H1 (cell line): ENCODE results near the gene FHIT. TPM values are rescaled to one million over a fixed set of nuclear protein-coding genes. Genes with fewer than 3 reads are reported as not detected.

Source experiments
- CTCF ChIA-PET: fragments of 300-600 bp; sonication (Branson Sonifier 250); formaldehyde crosslinking; loops from one replicate; lab custom pipeline; 2021; ENCODE audit not compliant: partially characterized antibody; lab: Charles Lee
- POLR2A ChIA-PET: fragments of 300-600 bp; sonication (Branson Sonifier 250); formaldehyde crosslinking; loops from one replicate; lab custom pipeline; 2021; ENCODE audit warnings: inconsistent platforms; ENCODE audit not compliant: partially characterized antibody; lab: Charles Lee
- DNase-seq, 2 experiments: peaks; one replicate each; pipeline versions ENCODE4 v3.0.0 to v3.0.0-alpha.2; 2010 to 2022; ENCODE audit warnings: low spot score in 2 of 2, low read depth in 1 of 2, mixed read lengths in 1 of 2
- FAIRE-seq: peaks from 2 replicates; lab custom pipeline; 2011; peaks lifted over from hg19 to GRCh38; lab: Jason Lieb, UNC
- H2AFZ ChIP-seq: 2 replicates; pipeline ENCODE4 v1.8.1; 2012; ENCODE audit warnings: low read length, inconsistent platforms
- H2AK5ac ChIP-seq: 2 replicates; pipeline ENCODE4 v1.6.1; 2013; ENCODE audit warnings: low read depth, low read length
- H2BK120ac ChIP-seq: replicated peaks from 2 replicates; pipeline ENCODE3; 2013; ENCODE audit warnings: low read depth, low read length, inconsistent platforms
- H2BK12ac ChIP-seq: 2 replicates; pipeline ENCODE4 v1.6.1; 2013; ENCODE audit warnings: low read depth, low read length
- H2BK15ac ChIP-seq: 2 replicates; pipeline ENCODE4 v1.6.1; 2013; ENCODE audit warnings: low read length
- H2BK20ac ChIP-seq: 2 replicates; pipeline ENCODE4 v1.6.1; 2013; ENCODE audit warnings: low read length
- H2BK5ac ChIP-seq: 2 replicates; pipeline ENCODE4 v1.6.1; 2013; ENCODE audit warnings: low read depth, low read length
- H3K14ac ChIP-seq: 2 replicates; pipeline ENCODE4 v1.6.1; 2013; ENCODE audit warnings: inconsistent platforms; ENCODE audit not compliant: insufficient read length
- H3K18ac ChIP-seq: 2 replicates; pipeline ENCODE4 v1.6.1; 2013; ENCODE audit warnings: low read length; ENCODE audit errors: extremely low read depth
- H3K23ac ChIP-seq: 2 replicates; pipeline ENCODE4 v1.6.1; 2013; ENCODE audit warnings: inconsistent platforms; ENCODE audit not compliant: insufficient read length
- H3K23me2 ChIP-seq: 2 replicates; pipeline ENCODE4 v1.6.1; 2013; ENCODE audit warnings: low read depth, low read length
- H3K27ac ChIP-seq: 2 replicates; pipeline ENCODE4 v1.6.1; 2011; ENCODE audit warnings: low read depth, low read length, inconsistent platforms
- H3K27me3 ChIP-seq, 4 experiments: replicated peaks in 1 of 4; 1 replicate in 1 of 4; 2 replicates in 3 of 4; pipeline versions ENCODE4 v1.6.1 to v1.8.1; 2011 to 2013; ENCODE audit warnings: low read length in 3 of 4, mild to moderate bottlenecking in 3 of 4, inconsistent platforms in 2 of 4, mixed read lengths in 2 of 4, moderate library complexity in 1 of 4; ENCODE audit not compliant: control insufficient read depth in 3 of 4, insufficient read depth in 3 of 4; ENCODE audit errors: extremely low read depth in 1 of 4
- H3K36me3 ChIP-seq, 4 experiments: 2 replicates each; pipeline versions ENCODE4 v1.6.1 to v1.8.1; 2011 to 2013; ENCODE audit warnings: mild to moderate bottlenecking in 4 of 4, low read length in 3 of 4, moderate library complexity in 2 of 4, control low read depth in 1 of 4, inconsistent platforms in 1 of 4; ENCODE audit not compliant: insufficient read depth in 4 of 4, control insufficient read depth in 2 of 4
- H3K4ac ChIP-seq: replicated peaks from 2 replicates; pipeline ENCODE3; 2013; ENCODE audit warnings: low read length, low read depth, mixed read lengths, inconsistent platforms; ENCODE audit not compliant: insufficient read length
- H3K4me1 ChIP-seq, 4 experiments: replicated peaks in 1 of 4; 1 replicate in 1 of 4; 2 replicates in 3 of 4; pipeline versions ENCODE4 v1.6.1 to v1.8.1; 2011 to 2013; ENCODE audit warnings: low read length in 3 of 4, inconsistent platforms in 2 of 4, mixed read lengths in 1 of 4; ENCODE audit not compliant: insufficient read depth in 4 of 4, control insufficient read depth in 3 of 4
- H3K4me2 ChIP-seq, 2 experiments: 2 replicates each; pipeline versions ENCODE4 v1.6.1 to v1.8.1; 2011 to 2013; ENCODE audit warnings: low read depth in 2 of 2, low read length in 2 of 2, control low read depth in 1 of 2, inconsistent platforms in 1 of 2, mild to moderate bottlenecking in 1 of 2; ENCODE audit not compliant: insufficient read depth in 1 of 2
- H3K4me3 ChIP-seq, 4 experiments: fragments of 200-600, 300-600 bp in 1 of 4; sonication (generic), shearing (Covaris generic), sonication (Bioruptor Twin) in 1 of 4; 2 replicates each; pipeline versions ENCODE4 v1.5.1 to v1.8.1; 2011 to 2016; ENCODE audit warnings: low read length in 4 of 4, low read depth in 3 of 4, control low read depth in 2 of 4, inconsistent platforms in 2 of 4, mild to moderate bottlenecking in 2 of 4, mixed read lengths in 1 of 4, moderate library complexity in 1 of 4; ENCODE audit not compliant: insufficient read depth in 2 of 4; ENCODE audit errors: extremely low read depth in 1 of 4
- H3K56ac ChIP-seq: replicated peaks from 2 replicates; pipeline ENCODE3; 2013; ENCODE audit warnings: low read depth, mild to moderate bottlenecking, mixed read lengths, low read length, inconsistent platforms; ENCODE audit not compliant: insufficient read length
- H3K79me1 ChIP-seq: 2 replicates; pipeline ENCODE4 v1.6.1; 2013; ENCODE audit warnings: low read depth, low read length, control low read depth
- H3K79me2 ChIP-seq, 2 experiments: 2 replicates each; pipeline versions ENCODE4 v1.6.1 to v1.8.1; 2012 to 2013; ENCODE audit warnings: low read length in 2 of 2, mild to moderate bottlenecking in 2 of 2, inconsistent platforms in 1 of 2; ENCODE audit not compliant: insufficient read depth in 2 of 2, control insufficient read depth in 1 of 2
- H3K9ac ChIP-seq, 4 experiments: replicated peaks in 1 of 4; 1 replicate in 1 of 4; 2 replicates in 3 of 4; pipeline versions ENCODE4 v1.6.1 to v1.8.1; 2011 to 2013; ENCODE audit warnings: low read depth in 3 of 4, low read length in 3 of 4, control low read depth in 2 of 4, mild to moderate bottlenecking in 2 of 4, moderate library complexity in 2 of 4, inconsistent platforms in 1 of 4; ENCODE audit errors: extremely low read depth in 1 of 4
- H3K9me3 ChIP-seq, 2 experiments: 2 replicates each; pipeline versions ENCODE4 v1.6.1 to v1.8.1; 2012 to 2013; ENCODE audit warnings: mild to moderate bottlenecking in 2 of 2, moderate library complexity in 2 of 2, control low read depth in 1 of 2, inconsistent platforms in 1 of 2, low read depth in 1 of 2, low read length in 1 of 2, mixed read lengths in 1 of 2; ENCODE audit not compliant: insufficient read depth in 2 of 2
- H4K20me1 ChIP-seq, 2 experiments: replicated peaks in 1 of 2; 2 replicates each; pipeline versions ENCODE3 to v1.8.1; 2011 to 2013; ENCODE audit warnings: inconsistent platforms in 2 of 2, low read length in 2 of 2, mild to moderate bottlenecking in 1 of 2; ENCODE audit not compliant: insufficient read depth in 2 of 2, control insufficient read depth in 1 of 2
- H4K5ac ChIP-seq: 2 replicates; pipeline ENCODE4 v1.6.1; 2013; ENCODE audit warnings: low read length, low read depth, mixed read lengths, inconsistent platforms; ENCODE audit not compliant: insufficient read length
- H4K8ac ChIP-seq: 2 replicates; pipeline ENCODE4 v1.8.0; 2013; ENCODE audit warnings: mild to moderate bottlenecking, moderate library complexity, low read length, inconsistent platforms; ENCODE audit not compliant: insufficient read depth; ENCODE audit errors: extremely low read depth
- H4K91ac ChIP-seq: replicated peaks from 2 replicates; pipeline ENCODE3; 2013; ENCODE audit warnings: low read length, mixed read lengths, inconsistent platforms; ENCODE audit not compliant: insufficient read length
- BCL11A ChIP-seq, 2 experiments: IDR thresholded peaks; one replicate each; pipeline ENCODE4 v1.6.1; 2011; ENCODE audit warnings: low read depth in 2 of 2, low read length in 2 of 2, mild to moderate bottlenecking in 2 of 2
- BRCA1 ChIP-seq: IDR thresholded peaks from 2 replicates; pipeline ENCODE4 v1.6.1; 2012; ENCODE audit warnings: low read depth, low read length, improper control_type of control experiment
- CHD2 ChIP-seq: IDR thresholded peaks from 2 replicates; pipeline ENCODE4 v1.6.1; 2012; ENCODE audit warnings: low read length, improper control_type of control experiment
- JUN ChIP-seq: IDR thresholded peaks from 2 replicates; pipeline ENCODE4 v1.6.1; 2011; ENCODE audit warnings: low read depth, mild to moderate bottlenecking, improper control_type of control experiment, low read length
- MAX ChIP-seq: IDR thresholded peaks from 2 replicates; pipeline ENCODE4 v1.6.1; 2012; ENCODE audit warnings: inconsistent platforms
- NRF1 ChIP-seq: IDR thresholded peaks from 2 replicates; pipeline ENCODE4 v1.6.1; 2011; ENCODE audit warnings: mild to moderate bottlenecking, low read depth, low read length, improper control_type of control experiment
- POLR2A ChIP-seq, 2 experiments: IDR thresholded peaks; 1 replicate in 1 of 2; 2 replicates in 1 of 2; pipeline ENCODE4 v1.6.1; 2011; ENCODE audit warnings: low read depth in 2 of 2, low read length in 2 of 2, mild to moderate bottlenecking in 2 of 2; ENCODE audit errors: control extremely low read depth in 1 of 2
- RFX5 ChIP-seq: IDR thresholded peaks from 2 replicates; pipeline ENCODE4 v1.6.1; 2011; ENCODE audit warnings: low read depth, low read length, improper control_type of control experiment, borderline replicate concordance
- SAP30 ChIP-seq: fragments of 300-600 bp; sonication (generic); IDR thresholded peaks from 2 replicates; pipeline ENCODE4 v1.7.1; 2012; ENCODE audit warnings: low read length, moderate library complexity, mild to moderate bottlenecking, inconsistent platforms; ENCODE audit not compliant: insufficient read depth, insufficient replicate concordance
- SIRT6 ChIP-seq: IDR thresholded peaks from one replicate; pipeline ENCODE4 v1.7.1; 2012; ENCODE audit warnings: low read length, inconsistent platforms
- SP1 ChIP-seq: IDR thresholded peaks from 2 replicates; pipeline ENCODE4 v1.6.1; 2011; ENCODE audit warnings: low read depth, low read length
- SP4 ChIP-seq: IDR thresholded peaks from 2 replicates; pipeline ENCODE4 v1.6.1; 2012; ENCODE audit warnings: low read length, inconsistent platforms
- TEAD4 ChIP-seq: IDR thresholded peaks from 2 replicates; pipeline ENCODE4 v1.6.1; 2012; ENCODE audit warnings: low read depth, low read length, inconsistent platforms, mixed read lengths
- YY1 ChIP-seq: IDR thresholded peaks from 2 replicates; pipeline ENCODE4 v1.6.1; 2011; ENCODE audit warnings: low read depth, mild to moderate bottlenecking, low read length
- ZNF274 ChIP-seq: IDR thresholded peaks from 2 replicates; pipeline ENCODE4 v1.7.0; 2012; ENCODE audit warnings: low read length, borderline replicate concordance; ENCODE audit errors: extremely low read depth
- WGBS, 2 experiments: shearing (Covaris generic) in 1 of 2; methylation state at CpG; one replicate each; pipeline versions ENCODE4 v1.1.6 to v1.1.7; 2013 to 2015; ENCODE audit warnings: low lambda C conversion rate in 2 of 2, mixed read lengths in 2 of 2, inconsistent platforms in 1 of 2, low coverage in 1 of 2, missing lambda C conversion rate in 1 of 2; ENCODE audit not compliant: insufficient replicate concordance in 2 of 2, insufficient coverage in 1 of 2, insufficient read length in 1 of 2; ENCODE audit errors: extremely low coverage in 1 of 2, missing lambda C conversion rate in 1 of 2; 5-methylcytosine and 5-hydroxymethylcytosine counted together
- polyA plus RNA-seq, 7 experiments: library from polyadenylated mRNA; depleted of rRNA in 3 of 7; stranded (reverse) in 5 of 7; unstranded in 2 of 7; fragments of >200 nt in 5 of 7; fragments of 200-250 nt in 2 of 7; gene quantifications; 1 replicate in 5 of 7; 2 replicates in 1 of 7; 4 replicates in 1 of 7; pipeline versions ENCODE4 v1.2.1 to v1.2.3, GENCODE V29; 2011 to 2013; ENCODE audit warnings: missing spikeins in 2 of 7, mixed read lengths in 2 of 7
- total RNA-seq: library from RNA; stranded (reverse); fragmentation: NEBNext Ultra II Directional; extraction: Animal tissue kit (Norgen Biotek cat#: 25700); gene quantifications from 2 replicates; pipeline ENCODE4 v1.2.1, GENCODE V29; 2021

The FHIT gene
- total and polyA plus RNA-seq, 2 of the 8 experiments (the other 6 are each of a cell fraction or from before 2014, with no cell fraction given) = 1.2 to 3.2 TPM

- WGBS, 2 experiments = 95% methylated on average over 3 of the region's 3 CpGs; no CpG with 5 or more reads in 1 of the 2 experiments
- no peak for DNase-seq
- H2AK5ac ChIP-seq = no peak overlapping the region
- TF ChIP-seq SIRT6 = no peak
- no peak for TF ChIP-seq ZNF274
- no peak for TF ChIP-seq NRF1
- TF ChIP-seq RFX5 = no peak
- no peak for TF ChIP-seq POLR2A (IDR thresholded peaks at IDR 0.05; ENCODE audit: control extremely low read depth in 1 of 2, low read depth in 2 of 2, low read length in 2 of 2)
- TF ChIP-seq SP1 = no peak
- no peak for TF ChIP-seq YY1
- no peak for TF ChIP-seq JUN
- TF ChIP-seq TEAD4 = no peak
- no peak for TF ChIP-seq SAP30
- no peak for TF ChIP-seq SP4
- TF ChIP-seq MAX = no peak
- no peak for TF ChIP-seq BRCA1
- TF ChIP-seq BCL11A (IDR thresholded peaks at IDR 0.05; ENCODE audit: low read depth in 2 of 2, low read length in 2 of 2) = no peak
- TF ChIP-seq CHD2 = no peak
- TF ChIP-seq, all 59 proteins: peak for 0
- CTCF ChIA-PET = interaction anchor here (2.7 kb wide), 1 partner anchor 10 kb away, joined by 22 read pairs; no protein-coding TSS in a partner anchor
- Histone ChIP-seq H3K23me2 (no peaks in the 10 kb centered on the region), H3K14ac (no peak overlapping the region), H3K4me1 (no peaks in the 10 kb centered on the region), H3K27ac (no peak overlapping the region), H3K4me2 (no peak overlapping the region), H3K4me3 (no peak overlapping the region), H3K18ac (no peak overlapping the region), H4K20me1 (no peaks in the 10 kb centered on the region), H3K9ac (no peak overlapping the region), H2BK120ac (no peak overlapping the region), H4K5ac (no peak overlapping the region), H3K36me3 (peaks cover 0 to 10% (median 2%) of the 10 kb centered on the region in 4 experiments; a peak in 3 of 8 replicates), H3K9me3 (peaks cover 18 to 22% of the 10 kb centered on the region in 2 experiments), H3K56ac (no peak overlapping the region), H4K8ac (no peak overlapping the region), H3K79me2 (no peaks in the 10 kb centered on the region), H2BK15ac (no peak overlapping the region), H2BK12ac (no peak overlapping the region), H2BK5ac (no peak overlapping the region; the same call in 1 of the 2 replicates), H2BK20ac (no peak overlapping the region), H3K4ac (no peak overlapping the region), H2AFZ (no peak overlapping the region), H3K79me1 (no peaks in the 10 kb centered on the region), H4K91ac (no peak overlapping the region), H3K27me3 (no peaks in the 10 kb centered on the region), H3K23ac (no peak overlapping the region)
- no peak for FAIRE-seq
- POLR2A ChIA-PET = no interaction called here
Observed at GRCh38 chr3:60752809-60753208, 498.4 kb downstream of the FHIT start.
